ENCODE measurements around the gene MYBPC1.
"Not testable (repeated sequence)": the region's sequence is repeated elsewhere in the genome, so short reads cannot be mapped to it uniquely, and the experiment has no call there.

Gene MYBPC1

DNA sequence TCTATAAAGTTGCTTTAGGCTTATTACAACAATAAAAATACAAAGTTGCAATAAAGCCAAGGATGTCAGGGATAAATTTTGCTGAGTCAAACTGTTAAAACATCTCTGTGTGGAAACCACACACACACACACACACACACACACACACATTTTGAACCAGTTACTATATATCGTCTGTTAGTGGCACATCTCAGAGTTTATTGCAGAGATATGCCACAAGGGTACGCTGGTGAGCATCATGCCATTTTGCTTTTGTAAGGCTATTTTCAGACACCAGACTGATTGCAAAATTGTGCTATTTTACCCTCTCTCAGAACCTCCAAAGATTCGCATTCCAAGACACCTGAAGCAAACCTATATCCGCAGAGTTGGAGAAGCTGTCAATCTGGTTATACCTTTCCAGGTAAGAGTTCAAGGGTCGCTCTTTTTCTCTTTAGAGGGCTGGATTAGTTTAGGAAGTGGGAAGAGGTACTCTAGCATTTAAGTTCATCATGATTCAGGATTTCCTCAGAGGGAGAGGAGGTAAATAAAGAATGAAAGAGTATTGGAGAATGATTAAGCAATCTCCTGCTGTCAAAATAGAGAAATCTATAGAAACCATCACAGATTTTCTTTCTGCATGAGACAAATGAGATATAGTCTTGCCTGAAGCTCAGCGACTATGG lies 75.4 kb downstream of the MYBPC1 start:
- Histone ChIP-seq H3K36me3 (ENCODE audit: control insufficient read depth in 1 of 2, insufficient read depth in 2 of 2, low read length in 2 of 2) (no peaks in the 10 kb centered on the region), H3K9ac (ENCODE audit: low read depth in 1 of 2, low read length in 2 of 2) (no peak overlapping the region), H3K27me3 (ENCODE audit: control insufficient read depth in 1 of 2, insufficient read depth in 2 of 2, low read length in 2 of 2) (no peaks in the 10 kb centered on the region), H3K27ac (ENCODE audit: low read depth, low read length) (no peak overlapping the region), H3K9me3 (ENCODE audit: control insufficient read depth in 1 of 2, low read length in 2 of 2) (no peaks in the 10 kb centered on the region), H3K4me1 (ENCODE audit: control insufficient read depth in 1 of 2, insufficient read depth in 2 of 2, low read length in 2 of 2) (peaks cover 4 to 22% of the 10 kb centered on the region in 2 donors), H3K4me3 (ENCODE audit: low read depth in 1 of 2, low read length in 2 of 2) (no peak overlapping the region)

DNA sequence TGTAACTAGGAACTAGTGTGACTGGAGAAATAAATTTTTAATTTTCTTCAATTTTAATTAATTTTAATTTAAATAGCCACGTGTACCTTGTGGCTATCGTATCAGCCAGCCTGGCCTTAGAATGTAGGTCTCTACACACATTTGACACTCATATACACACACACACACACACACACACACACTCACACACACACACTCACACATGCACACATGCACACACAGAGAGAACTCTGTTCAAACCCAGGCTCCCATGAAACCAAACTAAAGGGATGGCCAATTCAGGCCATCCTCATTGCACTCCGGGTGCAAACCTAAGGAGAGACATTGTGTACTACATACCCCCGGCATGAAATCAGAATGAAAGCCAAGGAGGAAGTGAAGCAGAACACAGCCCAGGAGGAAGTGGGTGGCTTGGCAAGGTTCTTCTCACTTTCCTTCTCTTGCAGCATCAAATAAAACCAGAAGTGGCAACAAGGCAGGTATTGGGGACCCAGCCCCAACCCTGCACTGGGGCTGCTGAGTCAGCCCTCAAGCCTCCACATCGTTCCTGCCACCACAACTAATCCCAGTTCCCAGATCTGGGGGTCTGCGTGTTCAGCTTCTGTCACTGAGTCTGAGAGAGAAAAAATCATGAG lies 76.5 kb downstream of the MYBPC1 start:
- H3K36me3 ChIP-seq (ENCODE audit: control insufficient read depth in 1 of 2, insufficient read depth in 2 of 2, low read length in 2 of 2): no peaks in the 10 kb centered on the region
- H3K27me3 ChIP-seq (ENCODE audit: control insufficient read depth in 1 of 2, insufficient read depth in 2 of 2, low read length in 2 of 2): no peaks in the 10 kb centered on the region
- H3K4me3 ChIP-seq (ENCODE audit: low read depth in 1 of 2, low read length in 2 of 2): peak overlapping the region in 1 of 2 donors; percentile 16
- no peak overlapping the region for H3K9ac ChIP-seq (ENCODE audit: low read depth in 1 of 2, low read length in 2 of 2)
- peaks cover 4 to 22% of the 10 kb centered on the region in 2 donors for H3K4me1 ChIP-seq (ENCODE audit: control insufficient read depth in 1 of 2, insufficient read depth in 2 of 2, low read length in 2 of 2)
- no peak overlapping the region for H3K27ac ChIP-seq (ENCODE audit: low read depth, low read length)
- no peaks in the 10 kb centered on the region for H3K9me3 ChIP-seq (ENCODE audit: control insufficient read depth in 1 of 2, low read length in 2 of 2)

DNA sequence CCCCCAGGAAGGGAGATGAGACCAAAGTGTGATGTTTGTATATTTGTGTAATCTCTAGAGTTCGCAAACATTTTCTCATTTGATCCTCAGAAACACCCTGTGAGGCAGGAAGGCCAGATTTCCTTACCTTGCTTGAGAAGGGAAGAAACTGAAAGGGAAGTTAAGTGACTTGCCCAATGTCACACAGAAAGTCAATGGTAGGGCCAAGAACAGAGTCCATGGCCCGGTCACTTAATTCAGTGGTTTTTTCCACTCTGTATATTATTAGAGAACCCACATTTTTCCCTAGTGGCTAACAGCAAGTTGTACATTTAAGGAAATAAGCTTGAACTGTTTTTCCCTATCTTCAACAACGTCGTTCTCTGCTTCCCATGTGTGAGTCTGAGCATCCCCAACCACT lies 77.1 kb downstream of the MYBPC1 start:
- H3K9ac ChIP-seq (ENCODE audit: low read depth in 1 of 2, low read length in 2 of 2): no peak overlapping the region
- no peaks in the 10 kb centered on the region for H3K9me3 ChIP-seq (ENCODE audit: control insufficient read depth in 1 of 2, low read length in 2 of 2)
- H3K36me3 ChIP-seq (ENCODE audit: control insufficient read depth in 1 of 2, insufficient read depth in 2 of 2, low read length in 2 of 2): no peaks in the 10 kb centered on the region
- no peaks in the 10 kb centered on the region for H3K27me3 ChIP-seq (ENCODE audit: control insufficient read depth in 1 of 2, insufficient read depth in 2 of 2, low read length in 2 of 2)
- peaks cover under 1 to 19% of the 10 kb centered on the region in 2 donors for H3K4me1 ChIP-seq (ENCODE audit: control insufficient read depth in 1 of 2, insufficient read depth in 2 of 2, low read length in 2 of 2)
- no peak overlapping the region for H3K27ac ChIP-seq (ENCODE audit: low read depth, low read length)
- H3K4me3 ChIP-seq (ENCODE audit: low read depth in 1 of 2, low read length in 2 of 2): no peak overlapping the region

DNA sequence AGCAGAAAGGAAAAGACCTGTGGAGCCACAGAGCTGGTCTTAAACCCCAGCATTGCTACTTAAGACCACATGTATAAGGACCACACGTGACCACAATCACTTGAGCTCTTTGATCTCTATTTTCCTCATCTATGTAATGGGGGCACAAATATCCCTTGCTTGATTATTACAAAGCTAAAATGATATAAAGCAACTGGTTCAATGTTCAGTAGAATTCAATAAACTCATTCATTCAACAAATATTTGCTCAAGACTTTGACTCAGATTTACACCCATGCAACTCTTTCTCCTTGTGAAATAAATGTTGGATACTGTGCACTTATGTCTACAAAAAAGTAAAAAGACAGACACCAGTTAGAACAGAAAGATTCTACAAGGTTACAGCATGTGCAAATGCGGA lies 80.8 kb downstream of the MYBPC1 start:
- peaks cover 0 to 9% of the 10 kb centered on the region in 2 donors for H3K4me1 ChIP-seq (ENCODE audit: control insufficient read depth in 1 of 2, insufficient read depth in 2 of 2, low read length in 2 of 2)

DNA sequence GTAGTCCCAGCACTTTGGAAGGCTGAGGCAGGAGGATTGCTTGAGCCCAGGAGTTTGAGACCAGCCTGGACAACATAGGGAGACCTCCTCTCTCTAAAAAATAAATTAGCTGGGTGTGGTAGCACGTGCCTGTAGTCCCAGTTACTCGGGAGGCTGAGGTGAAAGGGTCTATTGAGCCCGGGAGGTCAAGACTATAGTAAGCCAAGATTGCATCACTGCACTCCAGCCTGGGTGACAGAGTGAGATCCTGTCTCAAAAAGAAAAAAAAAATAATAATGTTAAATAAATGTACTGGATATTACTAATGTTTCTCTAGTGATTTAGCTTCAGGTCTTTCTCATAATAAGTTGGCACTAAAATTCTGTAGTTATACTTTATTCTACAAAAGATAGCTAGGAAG lies 81.7 kb downstream of the MYBPC1 start:
- not testable (repeated sequence) for H3K9me3 ChIP-seq (ENCODE audit: control insufficient read depth in 1 of 2, low read length in 2 of 2); H3K36me3 ChIP-seq (ENCODE audit: control insufficient read depth in 1 of 2, insufficient read depth in 2 of 2, low read length in 2 of 2); H3K27ac ChIP-seq (ENCODE audit: low read depth, low read length); H3K27me3 ChIP-seq (ENCODE audit: control insufficient read depth in 1 of 2, insufficient read depth in 2 of 2, low read length in 2 of 2); H3K4me1 ChIP-seq (ENCODE audit: control insufficient read depth in 1 of 2, insufficient read depth in 2 of 2, low read length in 2 of 2); H3K9ac ChIP-seq (ENCODE audit: low read depth in 1 of 2, low read length in 2 of 2); H3K4me3 ChIP-seq (ENCODE audit: low read depth in 1 of 2, low read length in 2 of 2)

More for the DNA sequence above, 80.8 kb downstream of the MYBPC1 start:
- Histone ChIP-seq H3K9me3 (ENCODE audit: control insufficient read depth in 1 of 2, low read length in 2 of 2) (no peaks in the 10 kb centered on the region), H3K4me3 (ENCODE audit: low read depth in 1 of 2, low read length in 2 of 2) (no peak overlapping the region), H3K36me3 (ENCODE audit: control insufficient read depth in 1 of 2, insufficient read depth in 2 of 2, low read length in 2 of 2) (no peaks in the 10 kb centered on the region), H3K27ac (ENCODE audit: low read depth, low read length) (no peak overlapping the region), H3K27me3 (ENCODE audit: control insufficient read depth in 1 of 2, insufficient read depth in 2 of 2, low read length in 2 of 2) (no peaks in the 10 kb centered on the region), H3K9ac (ENCODE audit: low read depth in 1 of 2, low read length in 2 of 2) (no peak overlapping the region)

DNA sequence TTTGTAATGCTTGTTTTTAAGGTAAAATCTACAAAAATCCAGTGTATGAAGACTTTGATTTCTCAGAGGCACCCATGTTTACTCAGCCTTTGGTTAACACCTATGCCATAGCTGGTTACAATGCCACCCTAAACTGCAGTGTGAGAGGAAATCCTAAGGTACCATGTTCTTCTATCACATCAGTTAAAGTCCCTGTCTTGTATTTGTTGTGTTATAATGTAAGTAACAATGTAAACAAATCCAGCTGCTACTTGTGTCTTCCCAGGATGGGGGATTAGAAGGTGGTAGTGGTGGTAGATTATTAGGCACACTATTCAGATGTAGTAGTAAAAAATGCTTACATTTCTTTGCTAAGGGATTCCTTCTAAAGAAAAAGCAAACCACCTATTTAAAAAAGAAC lies 83.3 kb downstream of the MYBPC1 start:
- no peaks in the 10 kb centered on the region for H3K9me3 ChIP-seq (ENCODE audit: control insufficient read depth in 1 of 2, low read length in 2 of 2)
- no peak overlapping the region for H3K9ac ChIP-seq (ENCODE audit: low read depth in 1 of 2, low read length in 2 of 2)
- no peak overlapping the region for H3K4me3 ChIP-seq (ENCODE audit: low read depth in 1 of 2, low read length in 2 of 2)
- no peaks in the 10 kb centered on the region for H3K4me1 ChIP-seq (ENCODE audit: control insufficient read depth in 1 of 2, insufficient read depth in 2 of 2, low read length in 2 of 2)
- H3K27me3 ChIP-seq (ENCODE audit: control insufficient read depth in 1 of 2, insufficient read depth in 2 of 2, low read length in 2 of 2): no peaks in the 10 kb centered on the region
- H3K27ac ChIP-seq (ENCODE audit: low read depth, low read length): no peak overlapping the region
- no peaks in the 10 kb centered on the region for H3K36me3 ChIP-seq (ENCODE audit: control insufficient read depth in 1 of 2, insufficient read depth in 2 of 2, low read length in 2 of 2)

DNA sequence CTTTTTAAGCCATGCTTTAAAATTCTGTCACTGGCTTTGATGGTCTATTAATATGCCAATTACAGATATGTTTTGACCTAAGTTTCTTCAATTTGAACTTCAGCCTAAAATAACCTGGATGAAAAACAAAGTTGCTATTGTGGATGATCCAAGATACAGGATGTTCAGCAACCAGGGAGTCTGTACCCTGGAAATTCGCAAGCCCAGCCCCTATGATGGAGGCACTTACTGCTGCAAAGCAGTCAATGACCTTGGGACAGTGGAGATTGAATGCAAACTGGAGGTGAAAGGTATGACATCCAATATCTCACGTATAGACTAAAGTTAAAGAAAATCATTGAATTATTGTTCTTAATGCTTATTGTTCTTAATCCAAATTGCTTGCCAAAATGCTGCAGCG lies 85.5 kb downstream of the MYBPC1 start:
- no peak overlapping the region for H3K27ac ChIP-seq (ENCODE audit: low read depth, low read length)
- H3K36me3 ChIP-seq (ENCODE audit: control insufficient read depth in 1 of 2, insufficient read depth in 2 of 2, low read length in 2 of 2): no peaks in the 10 kb centered on the region
- no peaks in the 10 kb centered on the region for H3K27me3 ChIP-seq (ENCODE audit: control insufficient read depth in 1 of 2, insufficient read depth in 2 of 2, low read length in 2 of 2)
- H3K4me1 ChIP-seq (ENCODE audit: control insufficient read depth in 1 of 2, insufficient read depth in 2 of 2, low read length in 2 of 2): no peaks in the 10 kb centered on the region
- H3K9ac ChIP-seq (ENCODE audit: low read depth in 1 of 2, low read length in 2 of 2): no peak overlapping the region
- no peaks in the 10 kb centered on the region for H3K9me3 ChIP-seq (ENCODE audit: control insufficient read depth in 1 of 2, low read length in 2 of 2)
- H3K4me3 ChIP-seq (ENCODE audit: low read depth in 1 of 2, low read length in 2 of 2): no peak overlapping the region

DNA sequence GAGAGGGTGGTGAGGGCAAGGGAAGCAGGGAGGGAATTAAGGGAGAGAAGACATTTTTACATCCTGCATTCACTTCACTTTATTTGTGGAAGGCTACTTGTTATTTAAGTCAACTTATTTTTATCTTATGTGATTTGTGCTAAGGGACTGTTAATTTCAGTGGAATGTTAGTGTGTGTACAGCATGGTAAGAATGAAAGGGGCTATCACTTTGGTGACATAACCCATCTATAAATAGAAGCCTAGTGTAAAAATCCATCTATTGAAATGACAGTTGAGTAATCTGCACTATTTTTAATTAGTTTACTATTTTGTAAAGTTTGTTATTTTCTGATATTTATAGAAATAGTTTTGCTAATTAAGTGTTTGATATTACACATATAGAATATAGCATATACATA lies 85.9 kb downstream of the MYBPC1 start:
- Histone ChIP-seq H3K9ac (ENCODE audit: low read depth in 1 of 2, low read length in 2 of 2) (no peak overlapping the region), H3K27ac (ENCODE audit: low read depth, low read length) (no peak overlapping the region), H3K36me3 (ENCODE audit: control insufficient read depth in 1 of 2, insufficient read depth in 2 of 2, low read length in 2 of 2) (no peaks in the 10 kb centered on the region), H3K4me3 (ENCODE audit: low read depth in 1 of 2, low read length in 2 of 2) (no peak overlapping the region), H3K9me3 (ENCODE audit: control insufficient read depth in 1 of 2, low read length in 2 of 2) (no peaks in the 10 kb centered on the region), H3K27me3 (ENCODE audit: control insufficient read depth in 1 of 2, insufficient read depth in 2 of 2, low read length in 2 of 2) (no peaks in the 10 kb centered on the region), H3K4me1 (ENCODE audit: control insufficient read depth in 1 of 2, insufficient read depth in 2 of 2, low read length in 2 of 2) (no peaks in the 10 kb centered on the region)

DNA sequence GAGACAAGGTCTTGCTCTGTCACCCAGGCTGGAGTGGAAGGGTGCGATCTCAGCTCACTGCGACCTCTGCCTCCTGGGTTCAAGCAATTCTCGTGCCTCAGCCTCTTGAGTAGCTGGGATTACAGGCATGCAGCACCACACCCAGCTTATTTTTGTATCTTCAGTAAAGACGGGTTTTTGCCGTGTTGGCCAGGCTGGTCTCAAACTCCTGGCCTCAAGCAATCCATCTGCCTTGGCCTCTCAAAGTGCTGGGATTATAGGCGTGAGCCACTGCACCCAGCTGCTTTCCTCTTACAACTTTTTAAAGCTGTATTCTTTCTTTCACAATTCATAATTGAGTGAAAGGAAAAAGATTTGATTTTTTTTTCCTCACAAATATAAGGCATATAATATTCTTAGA lies 86.9 kb downstream of the MYBPC1 start:
- H3K4me3 ChIP-seq (ENCODE audit: low read depth in 1 of 2, low read length in 2 of 2); H3K9me3 ChIP-seq (ENCODE audit: control insufficient read depth in 1 of 2, low read length in 2 of 2); H3K36me3 ChIP-seq (ENCODE audit: control insufficient read depth in 1 of 2, insufficient read depth in 2 of 2, low read length in 2 of 2); H3K9ac ChIP-seq (ENCODE audit: low read depth in 1 of 2, low read length in 2 of 2); H3K4me1 ChIP-seq (ENCODE audit: control insufficient read depth in 1 of 2, insufficient read depth in 2 of 2, low read length in 2 of 2); H3K27me3 ChIP-seq (ENCODE audit: control insufficient read depth in 1 of 2, insufficient read depth in 2 of 2, low read length in 2 of 2); H3K27ac ChIP-seq (ENCODE audit: low read depth, low read length): not testable (repeated sequence)

DNA sequence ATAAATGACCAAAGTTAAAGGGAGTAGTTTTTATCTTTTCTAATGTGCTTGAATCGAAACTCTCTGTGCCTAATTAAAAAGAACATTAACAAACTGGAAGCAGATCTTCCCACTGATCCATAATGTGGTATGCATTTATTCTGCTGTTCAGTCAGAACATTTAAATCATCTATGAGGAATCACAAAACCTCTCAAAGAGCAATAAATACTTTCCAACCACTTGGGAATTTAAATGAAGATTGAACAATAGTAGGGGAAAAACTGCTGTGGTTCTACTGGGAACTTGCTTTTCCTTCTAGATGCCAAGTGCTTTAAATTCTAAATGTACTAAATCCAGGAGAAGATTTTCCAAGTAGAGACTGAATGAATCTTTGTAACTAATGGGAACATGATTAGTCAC lies 90.3 kb downstream of the MYBPC1 start:
- Histone ChIP-seq H3K27ac (ENCODE audit: low read depth, low read length) (no peak overlapping the region), H3K9ac (ENCODE audit: low read depth in 1 of 2, low read length in 2 of 2) (no peak overlapping the region), H3K27me3 (ENCODE audit: control insufficient read depth in 1 of 2, insufficient read depth in 2 of 2, low read length in 2 of 2) (no peaks in the 10 kb centered on the region)

More for the DNA sequence above, 90.3 kb downstream of the MYBPC1 start:
- no peaks in the 10 kb centered on the region for H3K36me3 ChIP-seq (ENCODE audit: control insufficient read depth in 1 of 2, insufficient read depth in 2 of 2, low read length in 2 of 2)
- H3K4me1 ChIP-seq (ENCODE audit: control insufficient read depth in 1 of 2, insufficient read depth in 2 of 2, low read length in 2 of 2): peaks cover 0 to 5% of the 10 kb centered on the region in 2 donors
- no peaks in the 10 kb centered on the region for H3K9me3 ChIP-seq (ENCODE audit: control insufficient read depth in 1 of 2, low read length in 2 of 2)
- no peak overlapping the region for H3K4me3 ChIP-seq (ENCODE audit: low read depth in 1 of 2, low read length in 2 of 2)

Measured in duodenal mucosa (tissue), 2 donors.